ENCODE results near the gene SEMA4C. TPM values are rescaled to one million over a fixed set of nuclear protein-coding genes. Genes with fewer than 3 reads are reported as not detected.

Gene SEMA4C
- total and polyA plus RNA-seq, 9 of the 15 experiments (the other 6 are each of a cell fraction or from before 2014, with no cell fraction given), result 0.32 to 59.7 (median 23.9) TPM

- TF ChIP-seq ZBTB34 (CRISPR knock-in tag; IDR thresholded peaks at IDR 0.05), result no peak
- TF ChIP-seq DNMT1 (IDR thresholded peaks at IDR 0.05), result no peak
- TF ChIP-seq RAD21 (CRISPR knock-in tag; conservative IDR thresholded peaks at IDR 0.05 in 1 of 2, IDR thresholded peaks at IDR 0.05 in 1 of 2), result no peak
- TF ChIP-seq PHTF2 (CRISPR knock-in tag; IDR thresholded peaks at IDR 0.05), result no peak
- TF ChIP-seq ZFP36 (IDR thresholded peaks at IDR 0.05; ENCODE audit: low read depth, low read length, partially characterized antibody), result no peak
- TF ChIP-seq CTBP1 (IDR thresholded peaks at IDR 0.05; ENCODE audit: borderline replicate concordance), result peak; percentile 87; the same call in 1 of the 2 replicates
- TF ChIP-seq ZNF121 (CRISPR knock-in tag; conservative IDR thresholded peaks at IDR 0.05), result no peak
- TF ChIP-seq NRF1 (conservative IDR thresholded peaks at IDR 0.05 in 1 of 2, IDR thresholded peaks at IDR 0.05 in 1 of 2), result peak; percentile 52 to 56
- no peak for TF ChIP-seq U2AF2 (optimal IDR thresholded peaks at IDR 0.05; ENCODE audit: low read depth, low read length)
- no peak for TF ChIP-seq RFX1 (IDR thresholded peaks at IDR 0.05)
- TF ChIP-seq, protein P1, sequence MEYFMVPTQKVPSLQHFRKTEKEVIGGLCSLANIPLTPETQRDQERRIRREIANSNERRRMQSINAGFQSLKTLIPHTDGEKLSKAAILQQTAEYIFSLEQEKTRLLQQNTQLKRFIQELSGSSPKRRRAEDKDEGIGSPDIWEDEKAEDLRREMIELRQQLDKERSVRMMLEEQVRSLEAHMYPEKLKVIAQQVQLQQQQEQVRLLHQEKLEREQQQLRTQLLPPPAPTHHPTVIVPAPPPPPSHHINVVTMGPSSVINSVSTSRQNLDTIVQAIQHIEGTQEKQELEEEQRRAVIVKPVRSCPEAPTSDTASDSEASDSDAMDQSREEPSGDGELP (CRISPR knock-in tag; IDR thresholded peaks at IDR 0.05; ENCODE audit: borderline replicate concordance), result peak; percentile 70; the same call in 1 of the 2 replicates
- no peak for TF ChIP-seq E4F1 (CRISPR knock-in tag; IDR thresholded peaks at IDR 0.05; ENCODE audit: borderline replicate concordance)
- no peak for TF ChIP-seq SMARCA5 (IDR thresholded peaks at IDR 0.05)
- peak; percentile 63; the same call in 1 of the 2 replicates for TF ChIP-seq NFIC (IDR thresholded peaks at IDR 0.05)
- TF ChIP-seq KDM1A (IDR thresholded peaks at IDR 0.05), result peak in 1 of 2 experiments; percentile 16; a peak in 1 of 4 replicates
- peak; percentile 75 for TF ChIP-seq ARID1B (IDR thresholded peaks at IDR 0.05)
- TF ChIP-seq TAL1 (IDR thresholded peaks at IDR 0.05), result peak; percentile 82
- no peak for TF ChIP-seq SIN3A (IDR thresholded peaks at IDR 0.05; ENCODE audit: borderline replicate concordance in 2 of 2, control insufficient read depth in 1 of 2, low read depth in 2 of 2, low read length in 2 of 2)
- TF ChIP-seq MCM5 (IDR thresholded peaks at IDR 0.05; ENCODE audit: low read depth), result no peak
- no peak for TF ChIP-seq GATAD2A (IDR thresholded peaks at IDR 0.05)
- TF ChIP-seq MTA3 (IDR thresholded peaks at IDR 0.05; ENCODE audit: borderline replicate concordance), result no peak
- peak; percentile 78 for TF ChIP-seq SMAD4 (CRISPR knock-in tag; conservative IDR thresholded peaks at IDR 0.05)
- TF ChIP-seq, protein P2, sequence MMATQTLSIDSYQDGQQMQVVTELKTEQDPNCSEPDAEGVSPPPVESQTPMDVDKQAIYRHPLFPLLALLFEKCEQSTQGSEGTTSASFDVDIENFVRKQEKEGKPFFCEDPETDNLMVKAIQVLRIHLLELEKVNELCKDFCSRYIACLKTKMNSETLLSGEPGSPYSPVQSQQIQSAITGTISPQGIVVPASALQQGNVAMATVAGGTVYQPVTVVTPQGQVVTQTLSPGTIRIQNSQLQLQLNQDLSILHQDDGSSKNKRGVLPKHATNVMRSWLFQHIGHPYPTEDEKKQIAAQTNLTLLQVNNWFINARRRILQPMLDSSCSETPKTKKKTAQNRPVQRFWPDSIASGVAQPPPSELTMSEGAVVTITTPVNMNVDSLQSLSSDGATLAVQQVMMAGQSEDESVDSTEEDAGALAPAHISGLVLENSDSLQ (IDR thresholded peaks at IDR 0.05), result peak; percentile 50; the same call in 1 of the 2 replicates
- TF ChIP-seq CBFA2T3 (IDR thresholded peaks at IDR 0.05), result peak; percentile 93
- no peak for TF ChIP-seq SNRNP70 (optimal IDR thresholded peaks at IDR 0.05; ENCODE audit: low read depth, low read length)
Observed at GRCh38 chr2:96809951-96810782, 59.7 kb downstream of the SEMA4C start (continued).
